NT2/D1 (cell line): ENCODE results near the gene DHX58.
"Not testable (repeated sequence)": the region's sequence is repeated elsewhere in the genome, so short reads cannot be mapped to it uniquely, and the experiment has no call there.

Source experiments
- DNase-seq: peaks from one replicate; pipeline ENCODE4 v3.0.0-alpha.2; 2011; ENCODE audit warnings: low read depth, low spot score
- H3K27me3 ChIP-seq: 2 replicates; pipeline ENCODE4 v1.6.0; 2011; ENCODE audit warnings: mild to moderate bottlenecking; ENCODE audit not compliant: insufficient read length, insufficient read depth
- H3K36me3 ChIP-seq: 2 replicates; pipeline ENCODE4 v1.6.1; 2011; ENCODE audit warnings: mild to moderate bottlenecking, low read length, mixed read lengths; ENCODE audit not compliant: insufficient read depth, insufficient read length
- H3K4me1 ChIP-seq: 2 replicates; pipeline ENCODE4 v1.5.1; 2011; ENCODE audit not compliant: insufficient read depth, insufficient read length
- H3K4me3 ChIP-seq: 2 replicates; pipeline ENCODE4 v1.5.1; 2011; ENCODE audit warnings: low read depth; ENCODE audit not compliant: insufficient read length
- H3K9ac ChIP-seq: 2 replicates; pipeline ENCODE4 v1.6.0; 2011; ENCODE audit warnings: low read depth; ENCODE audit not compliant: insufficient read length
- H3K9me3 ChIP-seq: 2 replicates; pipeline ENCODE4 v1.5.1; 2011; ENCODE audit warnings: mild to moderate bottlenecking, low read length; ENCODE audit not compliant: insufficient read depth
- SUZ12 ChIP-seq: IDR thresholded peaks from 2 replicates; pipeline ENCODE4 v1.6.1; 2011; ENCODE audit not compliant: insufficient read length, insufficient read depth; ENCODE audit errors: extremely low read depth
- YY1 ChIP-seq: IDR thresholded peaks from 2 replicates; pipeline ENCODE4 v1.6.1; 2011; ENCODE audit not compliant: insufficient read length, insufficient read depth
- ZNF274 ChIP-seq: IDR thresholded peaks from 2 replicates; pipeline ENCODE4 v1.6.1; 2011; ENCODE audit warnings: mild to moderate bottlenecking, low read depth, low read length

Gene DHX58

DNA sequence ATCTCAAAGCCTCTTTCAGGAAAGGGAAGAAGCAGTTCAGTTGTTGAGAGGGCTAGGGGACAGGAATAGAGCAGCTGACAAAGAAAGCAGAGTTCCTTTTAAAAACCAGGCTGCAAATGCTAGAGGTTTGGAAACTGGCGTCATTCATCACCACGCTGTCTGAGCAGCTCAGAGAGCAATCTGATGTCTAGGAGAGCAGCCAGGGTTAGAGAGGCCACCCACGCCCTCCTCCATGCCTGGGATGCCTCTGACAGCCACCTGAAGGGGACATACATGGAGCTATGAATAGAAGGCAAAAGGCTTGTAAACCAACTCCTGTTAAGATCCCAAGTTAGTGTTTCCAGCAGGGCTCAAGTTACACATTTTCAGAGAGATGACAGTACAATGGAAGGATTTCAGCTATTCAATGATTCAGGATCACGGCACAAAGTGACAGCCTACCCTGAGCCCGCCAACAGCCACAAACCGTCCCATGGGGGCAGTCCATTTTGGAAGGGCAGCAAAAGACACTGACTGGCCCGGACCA is 29.9 kb upstream of the DHX58 start:
- no peaks in the 10 kb centered on the region for H3K9me3 ChIP-seq
- no peaks in the 10 kb centered on the region for H3K27me3 ChIP-seq
- H3K4me3 ChIP-seq, result no peak overlapping the region
- no peak overlapping the region for H3K9ac ChIP-seq
- peaks cover 69% of the 10 kb centered on the region for H3K36me3 ChIP-seq
- H3K4me1 ChIP-seq, result peaks cover 4% of the 10 kb centered on the region
- TF ChIP-seq YY1, result no peak
- TF ChIP-seq ZNF274, result no peak
- no peak for TF ChIP-seq SUZ12
- no peak for DNase-seq

GRCh38 chr17:42141382-42141781 is 28.9 kb upstream of the DHX58 start:
- H3K9ac ChIP-seq, result no peak overlapping the region
- peaks cover 70% of the 10 kb centered on the region for H3K36me3 ChIP-seq
- H3K9me3 ChIP-seq, result no peaks in the 10 kb centered on the region
- DNase-seq, result no peak
- no peak for TF ChIP-seq YY1
- TF ChIP-seq ZNF274, result no peak
- no peak for TF ChIP-seq SUZ12
- H3K4me1 ChIP-seq, result peaks cover 4% of the 10 kb centered on the region
- H3K4me3 ChIP-seq, result no peak overlapping the region
- no peaks in the 10 kb centered on the region for H3K27me3 ChIP-seq

DNA sequence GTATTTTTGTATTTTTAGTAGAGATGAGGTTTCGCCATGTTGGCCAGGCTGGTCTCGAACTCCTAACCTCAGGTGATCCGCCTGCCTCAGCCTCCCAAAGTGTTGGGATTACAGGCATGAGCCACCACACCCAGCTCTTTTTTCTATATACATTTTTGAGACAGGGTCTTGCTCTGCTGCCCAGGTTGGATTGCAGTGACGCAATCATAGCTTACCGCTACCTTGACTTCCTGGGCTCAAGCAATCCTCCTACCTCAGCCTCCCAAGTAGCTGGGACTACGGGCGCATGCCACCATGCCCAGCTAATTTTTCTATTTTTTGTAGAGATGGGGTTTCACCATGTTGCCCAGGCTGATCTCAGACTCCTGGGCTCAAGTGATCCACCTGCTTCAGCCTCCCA is 28.2 kb upstream of the DHX58 start:
- H3K9me3 ChIP-seq, DNase-seq, H3K4me1 ChIP-seq, H3K9ac ChIP-seq, H3K4me3 ChIP-seq, H3K27me3 ChIP-seq: not testable (repeated sequence)
- H3K36me3 ChIP-seq, result peaks cover 71% of the 10 kb centered on the region

DNA sequence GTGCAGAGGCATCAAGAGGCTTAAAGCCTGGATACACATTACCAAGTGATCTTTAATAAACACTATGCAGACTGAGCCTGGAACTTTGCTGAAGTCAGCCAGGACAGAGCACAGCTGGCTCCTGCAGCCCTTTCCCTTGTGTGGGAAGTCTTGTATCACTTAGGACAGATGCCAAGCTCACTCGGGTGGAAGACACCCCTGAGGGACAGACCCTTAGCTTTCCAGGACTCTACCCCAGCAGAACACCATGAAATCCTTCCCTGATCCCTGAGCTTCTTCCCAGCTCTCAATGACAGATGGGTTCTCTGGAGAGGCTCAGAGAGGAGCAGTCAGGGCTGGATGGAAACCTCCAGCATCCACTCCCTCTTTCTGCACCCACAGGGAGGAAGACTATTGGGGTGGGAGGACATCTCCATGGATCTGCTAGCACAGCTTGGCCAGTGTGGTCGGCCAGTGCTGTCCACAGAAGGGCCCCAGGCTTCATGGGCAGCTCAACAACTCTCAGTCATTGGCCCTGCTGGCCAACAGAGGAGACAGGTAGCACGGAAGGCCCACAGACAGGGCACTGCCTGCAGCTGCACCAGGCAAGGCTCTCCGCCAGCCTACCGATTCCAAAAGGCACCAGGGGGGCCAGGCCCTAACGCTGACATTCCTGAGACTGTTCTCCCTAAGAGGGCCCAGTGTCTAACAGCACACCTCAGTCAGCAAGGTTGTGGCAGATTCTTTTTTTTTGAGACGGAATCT is 26.4 kb upstream of the DHX58 start:
- Histone ChIP-seq H3K9me3 (no peaks in the 10 kb centered on the region), H3K9ac (no peak overlapping the region), H3K4me1 (peaks cover 11% of the 10 kb centered on the region), H3K36me3 (peaks cover 77% of the 10 kb centered on the region), H3K4me3 (no peak overlapping the region), H3K27me3 (no peaks in the 10 kb centered on the region)
- no peak for DNase-seq
- TF ChIP-seq ZNF274, result no peak
- no peak for TF ChIP-seq YY1
- TF ChIP-seq SUZ12, result no peak

GRCh38 chr17:42136654-42137051 is 24.1 kb upstream of the DHX58 start:
- TF ChIP-seq YY1 (no peak), ZNF274 (no peak), SUZ12 (no peak)
- H3K36me3 ChIP-seq, result peaks cover 77% of the 10 kb centered on the region
- no peak for DNase-seq
- no peaks in the 10 kb centered on the region for H3K9me3 ChIP-seq
- no peak overlapping the region for H3K9ac ChIP-seq
- H3K4me3 ChIP-seq, result no peak overlapping the region
- H3K27me3 ChIP-seq, result no peaks in the 10 kb centered on the region
- peaks cover 13% of the 10 kb centered on the region for H3K4me1 ChIP-seq

DNA sequence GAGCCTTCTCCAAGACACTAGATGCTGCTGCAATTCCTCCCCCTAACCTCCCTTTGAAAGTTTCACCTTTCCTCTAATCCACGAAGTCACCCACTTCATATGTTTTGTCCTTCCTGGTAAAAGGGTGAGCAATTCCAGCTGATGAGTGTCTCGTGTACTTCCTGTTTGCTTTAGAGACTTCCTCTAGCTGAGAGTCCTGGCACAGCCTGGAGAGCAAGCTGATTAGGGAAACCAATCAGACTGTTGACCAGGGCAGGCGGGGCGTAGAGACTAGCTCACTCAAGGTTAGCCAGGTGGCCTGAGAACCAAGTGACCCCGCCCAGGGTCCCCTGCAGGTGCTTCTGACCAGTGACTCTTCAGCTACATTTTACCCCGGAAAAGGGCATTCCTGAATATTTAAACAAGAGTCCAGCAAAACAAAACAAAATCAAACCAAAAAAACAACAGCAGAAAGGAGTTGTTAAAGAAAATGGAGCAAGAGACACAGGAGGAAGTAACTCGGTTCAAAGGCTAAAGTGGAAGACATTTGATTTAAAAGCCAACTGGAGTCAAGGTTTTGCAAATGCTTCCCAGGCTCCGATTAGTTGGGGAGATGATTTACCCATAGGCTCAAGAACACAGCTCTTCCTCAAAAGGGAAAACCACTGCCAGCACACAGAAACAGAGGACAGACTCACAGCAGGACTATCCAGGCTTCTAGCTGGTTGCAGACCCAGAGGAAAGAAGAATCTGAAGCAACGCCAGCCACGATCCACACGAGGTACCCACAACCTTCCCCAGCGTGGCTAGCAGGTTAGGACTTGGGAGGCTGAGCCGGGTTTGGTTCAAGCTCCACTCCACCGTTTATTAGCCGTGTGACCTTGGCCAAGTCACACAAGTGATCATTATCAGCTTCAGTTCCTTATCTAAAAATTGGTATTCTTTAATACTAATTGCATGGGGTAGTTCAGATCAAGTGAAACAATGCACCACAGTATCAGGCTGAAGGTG is 23.4 kb upstream of the DHX58 start:
- H3K9ac ChIP-seq, result no peak overlapping the region
- H3K4me1 ChIP-seq, result peaks cover 13% of the 10 kb centered on the region
- H3K4me3 ChIP-seq, result no peak overlapping the region
- H3K9me3 ChIP-seq, result no peaks in the 10 kb centered on the region
- H3K27me3 ChIP-seq, result no peaks in the 10 kb centered on the region
- DNase-seq, result no peak
- peaks cover 77% of the 10 kb centered on the region for H3K36me3 ChIP-seq
- no peak for TF ChIP-seq YY1
- TF ChIP-seq ZNF274, result no peak
- no peak for TF ChIP-seq SUZ12

GRCh38 chr17:42135151-42135550 is 22.6 kb upstream of the DHX58 start:
- H3K36me3 ChIP-seq, result peaks cover 81% of the 10 kb centered on the region
- H3K4me1 ChIP-seq, result peaks cover 13% of the 10 kb centered on the region
- no peaks in the 10 kb centered on the region for H3K9me3 ChIP-seq
- H3K9ac ChIP-seq, result no peak overlapping the region
- no peak for DNase-seq
- H3K4me3 ChIP-seq, result no peak overlapping the region
- H3K27me3 ChIP-seq, result no peaks in the 10 kb centered on the region
- TF ChIP-seq YY1 (no peak), ZNF274 (no peak), SUZ12 (no peak)
